Stimulated activated CD8-positive, alpha-beta memory T cell treated with anti-CD3 and anti-CD28 coated beads, Interleukin-12 subunit alpha, Interleukin-12 subunit beta, amount 100 ng/mL, for 4 hours (primary cell): ENCODE results near the gene SCGB1A1.
A peak's percentile ranks its signal among the peaks of the same experiment; 100 is the strongest.
"Not testable (repeated sequence)": the region's sequence is repeated elsewhere in the genome, so short reads cannot be mapped to it uniquely, and the experiment has no call there.

Source experiments
- DNase-seq: peaks from one replicate; pipeline ENCODE4 v3.0.0-alpha.2; 2020; ENCODE audit warnings: low read depth

Gene SCGB1A1

GRCh38 chr11:62418733-62419132, at the start of gene SCGB1A1:
TSS of gene SCGB1A1 (plus strand) at chr11:62419033. CDS start at chr11:62419096, 63 bp downstream.
- DNase-seq, result no peak

- peak; percentile 18 for DNase-seq
These were observed 47.9 kb upstream of the SCGB1A1 start for GRCh38 chr11:62370743-62371440.

GRCh38 chr11:62372871-62373270, 46.0 kb upstream of the SCGB1A1 start:
- no peak for DNase-seq

- DNase-seq, result no peak
These were observed 45.2 kb upstream of the SCGB1A1 start for GRCh38 chr11:62373464-62374119.

- DNase-seq, result no peak
These were observed 44.0 kb upstream of the SCGB1A1 start for GRCh38 chr11:62374801-62375200.

GRCh38 chr11:62378459-62379063, 40.3 kb upstream of the SCGB1A1 start:
- DNase-seq, result not testable (repeated sequence)

- not testable (repeated sequence) for DNase-seq
These were observed 39.2 kb upstream of the SCGB1A1 start for GRCh38 chr11:62379586-62379985.

- DNase-seq, result not testable (repeated sequence)
These were observed 38.0 kb upstream of the SCGB1A1 start for GRCh38 chr11:62380821-62381245.

- no peak for DNase-seq
These were observed 35.0 kb upstream of the SCGB1A1 start for GRCh38 chr11:62383822-62384221.

- DNase-seq, result not testable (repeated sequence)
These were observed 32.8 kb upstream of the SCGB1A1 start for GRCh38 chr11:62386083-62386482.

- DNase-seq, result no peak
These were observed 31.5 kb upstream of the SCGB1A1 start for GRCh38 chr11:62387381-62387780.

GRCh38 chr11:62388999-62389398, 29.8 kb upstream of the SCGB1A1 start:
- DNase-seq, result no peak

GRCh38 chr11:62390237-62390636, 28.6 kb upstream of the SCGB1A1 start:
- no peak for DNase-seq

GRCh38 chr11:62390722-62391121, 28.1 kb upstream of the SCGB1A1 start:
- DNase-seq, result no peak

- DNase-seq, result no peak
These were observed 27.0 kb upstream of the SCGB1A1 start for GRCh38 chr11:62391642-62392425.

GRCh38 chr11:62392506-62392905, 26.3 kb upstream of the SCGB1A1 start:
- no peak for DNase-seq

GRCh38 chr11:62393061-62393611, 25.7 kb upstream of the SCGB1A1 start:
- no peak for DNase-seq

- DNase-seq, result no peak
These were observed 25.1 kb upstream of the SCGB1A1 start for GRCh38 chr11:62393735-62394134.

- DNase-seq, result no peak
These were observed 23.9 kb upstream of the SCGB1A1 start for GRCh38 chr11:62394825-62395538.

- no peak for DNase-seq
These were observed 22.8 kb upstream of the SCGB1A1 start for GRCh38 chr11:62395885-62396551.
